ENCODE data around the gene MEIKIN. TPM values are rescaled to one million over a fixed set of nuclear protein-coding genes. Genes with fewer than 3 reads are reported as not detected.

MEIKIN gene
- total and polyA plus RNA-seq, 7 donors, result 0.77 TPM; not detected in 6

GRCh38 chr5:131766689-131767088, 178.8 kb downstream of the MEIKIN start:
- intact Hi-C loops (cut with DNase I), result loop anchor here in 1 of 2 donors (5.0 kb wide), 1 partner anchor 1296 kb away; no protein-coding TSS in a partner anchor
- Histone ChIP-seq H3K27ac (peak overlapping the region; percentile 6), H3K4me1 (peaks cover 42% of the 10 kb centered on the region), H3K4me3 (no peak overlapping the region), H3K27me3 (ENCODE audit: insufficient read depth in 3 of 3, low read length in 2 of 3) (no peaks in the 10 kb centered on the region), H3K9me3 (peaks cover 2% of the 10 kb centered on the region), H3K36me3 (ENCODE audit: insufficient read depth in 1 of 2, low read depth in 1 of 2) (no peaks in the 10 kb centered on the region)
- no peak for TF ChIP-seq CTCF (IDR thresholded peaks at IDR 0.05)
- 71 to 77% (median 71%) methylated on average over 3 of the region's 3 CpGs for whole genome bisulfite sequencing, 3 donors
- no peak for DNase-seq
- no peak for ATAC-seq

- Histone ChIP-seq H3K4me3 (no peak overlapping the region), H3K27me3 (ENCODE audit: insufficient read depth in 3 of 3, low read length in 2 of 3) (no peaks in the 10 kb centered on the region), H3K9me3 (peaks cover 2% of the 10 kb centered on the region), H3K4me1 (peaks cover 40% of the 10 kb centered on the region), H3K27ac (no peak overlapping the region), H3K36me3 (ENCODE audit: insufficient read depth in 1 of 2, low read depth in 1 of 2) (no peaks in the 10 kb centered on the region)
- TF ChIP-seq CTCF (IDR thresholded peaks at IDR 0.05), result no peak
- DNase-seq (no peak), ATAC-seq (no peak)
- WGBS, 3 donors, result 90 to 100% (median 91%) methylated on average over 1 of the region's 1 CpG
- intact Hi-C loops (cut with DNase I), result loop anchor here in 1 of 2 donors (5.0 kb wide), 1 partner anchor 1297 kb away; no protein-coding TSS in a partner anchor
Measured at GRCh38 chr5:131765261-131765660, 180.2 kb downstream of the MEIKIN start.

GRCh38 chr5:131763968-131764367, 181.5 kb downstream of the MEIKIN start:
- WGBS, 3 donors, result 96 to 99% (median 97%) methylated on average over 3 of the region's 3 CpGs
- TF ChIP-seq CTCF (IDR thresholded peaks at IDR 0.05), result no peak
- ATAC-seq (no peak), DNase-seq (no peak)
- peaks cover 2% of the 10 kb centered on the region for H3K9me3 ChIP-seq
- H3K27me3 ChIP-seq (ENCODE audit: insufficient read depth in 3 of 3, low read length in 2 of 3), result no peaks in the 10 kb centered on the region
- H3K4me1 ChIP-seq, result peaks cover 34% of the 10 kb centered on the region
- H3K27ac ChIP-seq, result no peak overlapping the region
- no peak overlapping the region for H3K4me3 ChIP-seq
- intact Hi-C loops (cut with DNase I), result no loop called here
- no peaks in the 10 kb centered on the region for H3K36me3 ChIP-seq (ENCODE audit: insufficient read depth in 1 of 2, low read depth in 1 of 2)

- H3K4me1 ChIP-seq, result peaks cover 49% of the 10 kb centered on the region
- peaks cover 2% of the 10 kb centered on the region for H3K9me3 ChIP-seq
- no peaks in the 10 kb centered on the region for H3K36me3 ChIP-seq (ENCODE audit: insufficient read depth in 1 of 2, low read depth in 1 of 2)
- peak overlapping the region; percentile 48 for H3K27ac ChIP-seq
- WGBS, 3 donors, result 30 to 52% (median 34%) methylated on average over 2 of the region's 2 CpGs
- no peak for ATAC-seq
- intact Hi-C loops (cut with DNase I), result loop anchor here in 1 of 2 donors (1.0 kb wide), 1 partner anchor 10 kb away; no protein-coding TSS in a partner anchor
- H3K4me3 ChIP-seq, result no peak overlapping the region
- no peaks in the 10 kb centered on the region for H3K27me3 ChIP-seq (ENCODE audit: insufficient read depth in 3 of 3, low read length in 2 of 3)
- no peak for TF ChIP-seq CTCF (IDR thresholded peaks at IDR 0.05)
- no peak for DNase-seq
Measured at GRCh38 chr5:131760793-131761192, 184.7 kb downstream of the MEIKIN start.

- Histone ChIP-seq H3K4me3 (no peak overlapping the region), H3K9me3 (peaks cover 2% of the 10 kb centered on the region), H3K4me1 (peaks cover 47% of the 10 kb centered on the region), H3K27me3 (ENCODE audit: insufficient read depth in 3 of 3, low read length in 2 of 3) (no peaks in the 10 kb centered on the region), H3K27ac (peak overlapping the region; percentile 88), H3K36me3 (ENCODE audit: insufficient read depth in 1 of 2, low read depth in 1 of 2) (no peaks in the 10 kb centered on the region)
- WGBS, 3 donors, result 96 to 100% (median 100%) methylated on average over 1 of the region's 1 CpG
- DNase-seq, result no peak
- intact Hi-C loops (cut with DNase I), result loop anchor here in 1 of 2 donors (5.0 kb wide), 1 partner anchor 38 kb away; the partner anchor contains the start of gene FNIP1
- no peak for TF ChIP-seq CTCF (IDR thresholded peaks at IDR 0.05)
- ATAC-seq, result no peak
Measured at GRCh38 chr5:131759704-131760103, 185.8 kb downstream of the MEIKIN start.
